Measurements from ENCODE around the gene HPX.

Gene HPX

DNA sequence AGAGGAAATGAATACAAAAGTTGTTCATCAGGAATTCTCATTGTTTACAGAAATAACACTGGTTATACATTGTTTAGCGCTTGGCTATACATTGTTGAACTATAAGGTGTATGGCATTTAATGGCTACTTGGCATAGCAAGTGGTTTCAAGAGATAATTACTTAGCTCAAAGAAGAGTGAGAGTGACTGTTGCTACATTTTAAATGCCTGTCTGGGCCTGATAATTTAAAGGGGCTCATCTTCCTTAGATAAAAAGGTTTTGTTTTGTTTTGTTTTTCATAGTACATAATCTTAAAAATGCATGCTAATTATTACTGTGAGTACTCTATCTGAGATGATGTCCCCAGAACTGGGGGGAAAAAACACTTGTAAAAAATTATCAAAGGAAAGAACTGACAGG lies 52.0 kb downstream of the HPX start:
- DNase-seq: no peak

GRCh38 chr11:6387811-6388599 lies 52.8 kb downstream of the HPX start:
- DNase-seq: peak; percentile 3

GRCh38 chr11:6385046-6385777 lies 55.6 kb downstream of the HPX start:
- DNase-seq: no peak

Measured in NCI-H2227 treated with DMSO at 0.1 percent for 48 hours (cell line).